DMS114 treated with DMSO at 0.1 percent for 48 hours (cell line): Measurements from ENCODE around the gene PLD4.

Experiments used
- DNase-seq: peaks from one replicate; lab custom pipeline; 2025; ENCODE audit not compliant: unreplicated experiment; lab: John Stamatoyannopoulos, UW

The PLD4 gene

DNA sequence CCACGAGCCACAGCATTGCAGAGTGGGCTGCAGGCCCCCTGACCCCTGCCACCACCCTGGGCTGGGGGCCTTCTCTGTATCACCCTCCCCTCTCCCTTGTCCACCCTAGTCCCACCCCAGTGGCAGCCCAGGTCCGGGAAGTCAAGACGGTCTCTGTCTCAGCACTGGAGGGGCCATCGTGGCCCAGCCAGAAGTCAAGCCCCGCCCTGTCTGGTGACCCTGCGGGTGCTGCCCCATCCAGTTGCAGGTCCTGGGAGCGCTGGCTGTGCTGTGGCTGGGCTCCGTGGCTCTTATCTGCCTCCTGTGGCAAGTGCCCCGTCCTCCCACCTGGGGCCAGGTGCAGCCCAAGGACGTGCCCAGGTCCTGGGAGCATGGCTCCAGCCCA lies 2.7 kb downstream of the PLD4 start:
- DNase-seq, result no peak

DNA sequence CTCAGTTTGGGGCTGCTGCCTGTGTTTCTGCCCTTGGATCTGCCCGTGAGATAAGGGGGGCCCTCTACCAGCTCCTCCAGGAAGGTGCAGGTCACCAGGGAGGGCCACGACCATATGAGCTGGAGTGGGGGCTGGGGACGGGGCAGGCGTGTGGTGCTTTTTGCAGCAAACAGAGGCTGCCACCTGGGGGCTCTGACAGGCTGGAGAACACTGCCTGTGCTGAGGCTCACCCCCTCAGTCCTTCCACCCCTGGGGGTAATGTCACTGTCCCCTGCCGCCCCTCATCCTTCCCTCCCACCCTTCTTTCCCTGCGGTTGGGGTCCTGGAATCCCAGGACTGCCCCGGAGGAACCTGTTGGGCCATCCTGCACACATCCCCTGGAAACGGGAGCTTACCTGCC lies 3.2 kb downstream of the PLD4 start:
- no peak for DNase-seq

DNA sequence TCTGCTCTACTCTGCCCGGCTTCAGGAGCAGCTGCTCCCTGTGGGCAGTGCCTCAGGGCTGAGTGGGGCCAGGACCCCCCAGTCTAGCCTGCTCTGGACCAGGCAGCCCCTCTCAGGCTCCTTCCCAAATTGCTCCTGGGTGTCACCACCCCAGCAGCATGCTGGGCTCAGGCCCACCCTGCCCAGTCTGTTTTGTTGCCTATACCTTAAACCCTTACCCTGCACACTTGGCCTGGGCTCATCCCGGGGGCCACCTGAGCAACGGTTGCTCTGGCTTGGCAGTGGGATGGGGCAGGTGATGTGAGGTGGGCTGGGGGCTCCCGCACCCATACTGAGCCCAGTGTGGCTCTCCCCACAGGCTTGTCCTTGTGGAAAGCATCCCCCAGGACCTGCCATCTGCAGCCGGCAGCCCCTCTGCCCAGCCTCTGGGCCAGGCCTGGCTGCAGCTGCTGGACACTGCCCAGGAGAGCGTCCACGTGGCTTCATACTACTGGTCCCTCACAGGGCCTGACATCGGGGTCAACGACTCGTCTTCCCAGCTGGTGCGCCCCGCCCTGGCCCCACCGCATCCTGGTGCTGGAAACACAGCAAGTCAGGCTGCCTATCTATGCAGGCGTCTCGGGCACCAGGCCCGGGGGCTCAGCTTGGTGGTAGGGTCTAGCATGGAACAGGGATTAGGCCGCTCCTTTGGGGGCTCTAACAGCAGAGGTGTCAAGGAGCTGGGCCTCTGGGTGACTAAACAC lies 3.9 kb downstream of the PLD4 start:
- no peak for DNase-seq

DNA sequence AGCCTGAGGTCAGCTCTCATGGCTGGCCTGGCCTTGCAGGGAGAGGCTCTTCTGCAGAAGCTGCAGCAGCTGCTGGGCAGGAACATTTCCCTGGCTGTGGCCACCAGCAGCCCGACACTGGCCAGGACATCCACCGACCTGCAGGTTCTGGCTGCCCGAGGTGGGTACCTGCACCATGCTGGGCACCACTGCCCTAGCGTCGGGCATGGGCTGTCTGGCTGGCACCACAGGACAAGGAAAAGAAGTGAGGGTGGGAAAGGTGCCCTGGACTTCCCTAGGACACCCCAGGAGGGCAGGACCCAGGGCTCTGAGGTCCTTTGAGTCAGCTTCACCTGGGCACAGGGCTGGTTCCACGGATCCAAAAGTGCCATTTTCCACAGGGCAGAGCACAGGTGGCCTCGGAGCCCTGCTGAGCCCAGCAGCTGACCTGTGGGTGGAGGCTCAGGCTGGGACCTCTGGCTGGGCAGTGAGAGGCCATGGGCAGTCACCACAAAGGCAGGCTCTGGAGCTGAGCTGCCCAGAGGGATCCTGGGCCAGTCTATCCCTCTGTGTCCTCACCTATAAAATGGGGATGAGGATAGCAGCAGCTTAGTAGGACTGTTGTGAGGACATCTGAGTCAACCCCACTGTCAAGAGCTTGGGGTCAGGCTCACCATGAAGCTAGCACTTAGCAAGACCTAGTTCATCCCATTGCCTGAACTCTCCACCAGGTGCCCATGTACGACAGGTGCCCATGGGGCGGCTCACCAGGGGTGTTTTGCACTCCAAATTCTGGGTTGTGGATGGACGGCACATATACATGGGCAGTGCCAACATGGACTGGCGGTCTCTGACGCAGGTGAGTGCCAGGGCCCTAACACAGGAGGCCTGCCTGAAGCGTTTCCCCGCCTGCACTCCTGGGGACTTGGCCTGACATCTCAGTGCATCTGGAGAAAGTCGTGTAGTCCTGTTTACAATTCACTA lies 4.9 kb downstream of the PLD4 start:
- DNase-seq, result no peak

DNA sequence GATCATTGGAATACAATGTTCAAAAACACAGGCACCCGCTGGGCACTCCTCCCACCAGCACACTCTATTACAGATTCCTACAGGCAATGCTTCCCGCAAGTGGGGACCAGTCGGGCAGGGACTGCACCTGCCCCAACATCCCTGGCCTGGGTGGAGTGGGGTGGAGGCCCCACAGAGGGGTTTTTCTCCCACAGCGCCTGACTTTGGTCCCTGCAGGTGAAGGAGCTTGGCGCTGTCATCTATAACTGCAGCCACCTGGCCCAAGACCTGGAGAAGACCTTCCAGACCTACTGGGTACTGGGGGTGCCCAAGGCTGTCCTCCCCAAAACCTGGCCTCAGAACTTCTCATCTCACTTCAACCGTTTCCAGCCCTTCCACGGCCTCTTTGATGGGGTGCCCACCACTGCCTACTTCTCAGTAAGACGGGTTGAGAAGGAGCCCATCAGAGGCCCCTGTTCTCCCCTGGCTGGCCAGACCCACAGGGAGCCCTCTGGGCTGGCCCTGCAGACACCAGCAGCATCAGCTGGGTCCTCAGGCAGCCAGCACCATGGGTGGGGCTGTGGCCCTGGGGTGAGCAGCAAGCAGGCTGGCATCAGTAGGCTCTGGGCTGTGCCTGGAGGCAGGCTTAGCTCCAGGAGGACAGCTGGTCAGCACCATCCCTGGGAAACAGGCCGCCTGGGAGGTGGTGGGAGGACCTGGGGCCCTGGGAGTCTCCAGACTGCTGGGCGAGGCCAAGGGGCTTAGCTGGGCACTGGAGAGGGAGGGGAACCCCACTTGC lies 6.0 kb downstream of the PLD4 start:
- no peak for DNase-seq

DNA sequence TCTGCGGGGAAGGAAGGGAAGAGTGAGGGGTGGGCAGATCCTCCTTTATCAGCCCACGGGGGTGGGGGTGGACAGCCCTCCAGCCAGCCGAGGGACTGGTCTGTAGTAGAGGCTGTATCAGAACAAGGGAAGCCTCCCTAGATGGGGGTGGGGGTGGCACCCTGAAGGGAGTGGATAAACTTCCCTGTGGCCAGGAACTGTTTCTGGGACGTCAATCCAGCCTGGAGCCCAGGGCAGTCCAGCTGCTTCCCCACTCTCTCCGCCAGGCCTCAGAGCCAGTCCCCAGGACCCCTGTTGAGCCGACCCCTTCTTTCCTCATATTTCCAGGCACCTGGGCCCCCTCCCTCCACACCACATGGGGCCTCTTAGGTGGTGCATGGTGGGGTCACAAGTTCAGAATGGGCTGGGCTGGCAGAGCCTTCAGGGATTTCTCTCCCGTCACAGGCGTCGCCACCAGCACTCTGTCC lies 6.7 kb downstream of the PLD4 start:
- DNase-seq, result no peak

DNA sequence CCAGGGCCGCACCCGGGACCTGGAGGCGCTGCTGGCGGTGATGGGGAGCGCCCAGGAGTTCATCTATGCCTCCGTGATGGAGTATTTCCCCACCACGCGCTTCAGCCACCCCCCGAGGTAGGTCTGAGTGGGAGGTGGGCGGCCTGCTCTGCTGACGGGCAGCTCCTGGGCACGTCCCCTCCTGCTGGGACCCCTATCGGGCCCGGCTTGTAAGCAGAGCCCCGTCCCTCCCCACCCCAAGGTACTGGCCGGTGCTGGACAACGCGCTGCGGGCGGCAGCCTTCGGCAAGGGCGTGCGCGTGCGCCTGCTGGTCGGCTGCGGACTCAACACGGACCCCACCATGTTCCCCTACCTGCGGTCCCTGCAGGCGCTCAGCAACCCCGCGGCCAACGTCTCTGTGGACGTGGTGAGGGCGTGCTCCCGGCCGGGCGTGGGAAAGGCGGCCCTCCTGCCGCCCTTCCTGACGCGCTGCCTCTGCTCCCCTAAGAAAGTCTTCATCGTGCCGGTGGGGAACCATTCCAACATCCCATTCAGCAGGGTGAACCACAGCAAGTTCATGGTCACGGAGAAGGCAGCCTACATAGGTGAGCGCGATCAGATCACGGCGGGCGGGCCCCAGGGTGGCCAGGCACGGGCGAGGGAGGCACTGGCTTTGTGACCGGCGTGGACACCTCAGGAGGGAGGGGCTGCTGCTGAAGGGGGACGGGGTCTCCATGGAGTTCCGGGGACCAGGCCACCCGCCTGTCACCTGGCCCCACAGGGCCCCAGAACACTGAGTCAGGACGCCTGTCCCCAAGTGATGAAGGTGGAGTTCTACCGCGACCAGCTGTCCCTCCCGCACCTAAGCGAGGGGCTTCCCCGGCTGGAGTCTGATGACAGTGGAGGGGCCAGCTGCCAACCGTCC lies 7.3 kb downstream of the PLD4 start:
- no peak for DNase-seq

DNA sequence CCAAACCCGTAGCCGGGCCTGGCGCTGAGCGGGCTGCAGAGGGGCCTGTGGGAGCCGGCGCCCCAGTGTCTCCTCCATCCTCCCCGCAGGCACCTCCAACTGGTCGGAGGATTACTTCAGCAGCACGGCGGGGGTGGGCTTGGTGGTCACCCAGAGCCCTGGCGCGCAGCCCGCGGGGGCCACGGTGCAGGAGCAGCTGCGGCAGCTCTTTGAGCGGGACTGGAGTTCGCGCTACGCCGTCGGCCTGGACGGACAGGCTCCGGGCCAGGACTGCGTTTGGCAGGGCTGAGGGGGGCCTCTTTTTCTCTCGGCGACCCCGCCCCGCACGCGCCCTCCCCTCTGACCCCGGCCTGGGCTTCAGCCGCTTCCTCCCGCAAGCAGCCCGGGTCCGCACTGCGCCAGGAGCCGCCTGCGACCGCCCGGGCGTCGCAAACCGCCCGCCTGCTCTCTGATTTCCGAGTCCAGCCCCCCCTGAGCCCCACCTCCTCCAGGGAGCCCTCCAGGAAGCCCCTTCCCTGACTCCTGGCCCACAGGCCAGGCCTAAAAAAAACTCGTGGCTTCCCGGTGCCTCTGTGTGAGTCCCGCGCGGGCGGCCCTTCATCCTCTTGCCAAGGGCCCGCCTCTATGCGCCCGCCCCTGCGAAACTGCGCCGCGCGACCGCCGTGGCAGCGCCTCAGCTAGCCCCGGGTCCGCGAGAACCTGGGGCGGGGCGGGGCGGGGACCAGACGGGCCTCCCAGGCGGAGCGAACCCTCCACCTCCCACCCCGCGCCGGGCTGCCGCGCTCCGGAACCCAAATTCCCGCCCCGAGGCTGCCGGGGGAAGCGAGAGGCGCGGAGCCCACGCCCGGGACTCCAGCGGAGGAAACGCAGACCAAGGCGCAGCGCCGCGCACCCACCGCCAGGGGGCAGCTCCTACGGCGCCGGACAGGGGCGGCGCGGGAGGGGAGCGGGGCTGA lies 8.3 kb downstream of the PLD4 start:
- DNase-seq, result peak; percentile 8

DNA sequence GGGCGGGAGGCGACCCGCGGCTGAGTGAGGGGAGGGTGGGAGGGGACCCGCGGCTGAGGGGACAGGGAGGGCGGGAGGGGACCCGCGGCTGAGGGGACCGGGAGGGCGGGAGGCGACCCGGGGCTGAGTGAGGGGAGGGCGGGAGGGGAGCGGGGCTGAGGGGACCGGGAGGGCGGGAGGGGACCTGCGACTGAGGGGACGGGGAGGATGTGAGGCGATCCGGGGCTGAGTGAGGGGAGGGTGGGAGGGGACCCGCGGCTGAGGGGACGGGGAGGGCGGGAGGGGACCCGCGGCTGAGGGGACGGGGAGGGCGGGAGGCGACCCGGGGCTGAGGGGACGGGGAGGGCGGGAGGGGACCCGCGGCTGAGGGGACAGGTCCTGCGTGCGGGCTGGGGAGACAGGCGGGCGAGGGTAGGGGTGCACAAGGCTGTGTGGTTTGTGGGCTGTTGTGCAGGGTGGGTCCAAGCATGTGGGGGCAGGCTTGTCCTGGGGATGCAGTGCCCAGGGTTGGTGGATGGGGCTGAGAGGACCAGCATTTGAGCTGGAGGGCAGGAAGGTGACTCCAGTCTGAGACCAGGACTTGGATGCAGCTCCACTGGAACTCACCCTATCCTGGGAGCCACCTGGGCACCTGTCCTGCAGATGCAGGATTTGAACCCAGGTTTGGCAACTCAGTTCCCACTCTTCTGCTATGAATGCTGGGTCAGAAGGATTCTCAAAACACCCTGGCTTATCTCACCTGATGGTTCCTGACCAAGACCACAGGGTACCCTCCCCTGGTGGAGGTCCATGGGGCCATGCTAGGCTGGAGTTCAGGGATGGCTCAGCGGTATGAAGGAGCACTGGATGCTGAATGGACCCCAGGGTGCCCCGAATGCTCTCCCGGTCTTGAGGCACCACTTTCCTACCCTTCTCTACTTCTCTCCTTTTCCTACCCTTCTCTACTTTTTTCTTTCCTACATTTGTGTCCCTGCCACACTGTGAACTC lies 9.4 kb downstream of the PLD4 start:
- no peak for DNase-seq

DNA sequence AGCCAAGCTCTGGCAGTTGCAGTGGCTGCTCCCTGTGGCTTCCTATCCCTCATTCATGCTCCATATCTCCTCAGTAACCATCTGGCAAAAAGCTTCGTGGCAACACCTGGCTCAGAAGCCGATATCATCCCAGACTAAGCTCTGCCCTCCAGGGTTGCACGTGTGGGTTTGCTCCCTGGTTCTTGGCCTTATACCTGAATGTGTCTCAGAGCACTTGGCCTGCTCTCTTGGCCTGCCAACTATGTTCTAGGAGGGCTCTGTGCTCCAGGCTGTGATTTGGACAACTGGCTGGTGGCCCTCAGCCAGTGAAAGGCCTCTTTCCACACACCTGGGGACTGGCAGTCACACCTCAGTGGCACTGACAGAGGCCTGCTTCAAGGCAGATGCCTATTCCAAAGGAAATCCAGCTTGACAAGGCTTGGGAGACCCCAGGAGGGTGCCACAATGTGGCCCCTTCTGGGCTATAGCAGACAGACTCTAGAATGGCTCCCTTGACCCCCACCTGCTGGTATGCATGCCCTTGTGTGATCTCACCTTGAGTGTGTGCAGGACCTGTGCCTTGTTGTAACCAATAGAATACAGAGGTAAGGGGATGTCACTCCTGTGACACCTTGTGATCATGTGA lies 10.5 kb downstream of the PLD4 start:
- DNase-seq, result no peak

DNA sequence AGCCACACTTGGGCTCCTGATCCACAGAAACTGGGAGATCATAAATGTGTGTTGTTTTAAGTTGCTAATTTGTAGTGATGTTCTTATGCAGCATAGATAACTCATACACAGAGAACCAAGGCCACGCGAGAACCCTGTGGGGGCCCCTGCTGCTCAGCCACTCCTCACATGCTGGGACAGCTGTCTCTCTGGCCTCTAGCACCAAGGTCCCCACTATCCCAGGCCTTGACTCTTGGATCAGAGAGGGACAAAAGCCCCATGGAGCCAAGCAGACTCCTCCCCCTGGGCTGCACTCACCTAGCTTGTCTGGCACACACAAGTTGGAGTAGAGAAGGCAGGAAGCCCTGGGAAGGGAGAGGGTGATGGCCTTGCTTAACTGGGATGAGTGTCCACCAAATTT lies 11.3 kb downstream of the PLD4 start:
- no peak for DNase-seq

DNA sequence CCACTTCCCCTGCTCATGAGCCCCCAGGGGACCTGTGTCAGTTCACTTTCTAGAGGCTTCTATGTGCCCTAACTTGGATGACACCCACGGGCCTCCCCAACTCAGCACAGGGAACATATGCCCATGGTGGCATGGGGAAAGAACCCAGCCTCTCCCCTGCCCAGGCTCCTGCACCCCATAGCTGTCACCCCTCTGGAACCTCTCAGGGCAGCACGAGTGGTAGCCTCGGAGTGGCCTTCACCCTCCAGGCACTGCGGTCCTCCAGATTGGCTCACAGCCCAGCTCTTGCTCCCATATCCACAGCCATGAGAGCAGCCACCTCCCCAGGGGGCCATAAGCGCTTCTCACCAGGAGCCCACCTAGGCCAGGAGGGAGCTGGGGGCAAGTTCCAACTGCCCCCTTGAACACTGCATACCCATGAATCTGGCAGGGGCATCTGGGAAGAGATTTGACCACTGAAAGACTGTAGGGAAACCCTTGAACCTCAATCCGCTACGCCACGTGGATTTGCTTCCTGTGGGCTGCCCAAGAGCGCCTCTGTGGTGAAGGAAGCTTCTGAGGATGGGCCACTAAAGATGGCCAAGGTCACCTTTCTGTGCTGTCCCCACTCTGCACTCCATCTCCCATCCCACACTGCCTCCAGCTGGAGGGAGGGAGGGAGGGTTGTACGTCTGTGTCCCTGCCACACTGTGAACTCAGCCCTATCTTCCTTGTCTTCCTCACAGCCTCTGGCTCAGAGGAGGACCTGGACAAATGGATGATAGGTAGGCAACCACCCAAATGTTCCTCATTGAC lies 11.9 kb downstream of the PLD4 start:
- DNase-seq, result no peak

DNA sequence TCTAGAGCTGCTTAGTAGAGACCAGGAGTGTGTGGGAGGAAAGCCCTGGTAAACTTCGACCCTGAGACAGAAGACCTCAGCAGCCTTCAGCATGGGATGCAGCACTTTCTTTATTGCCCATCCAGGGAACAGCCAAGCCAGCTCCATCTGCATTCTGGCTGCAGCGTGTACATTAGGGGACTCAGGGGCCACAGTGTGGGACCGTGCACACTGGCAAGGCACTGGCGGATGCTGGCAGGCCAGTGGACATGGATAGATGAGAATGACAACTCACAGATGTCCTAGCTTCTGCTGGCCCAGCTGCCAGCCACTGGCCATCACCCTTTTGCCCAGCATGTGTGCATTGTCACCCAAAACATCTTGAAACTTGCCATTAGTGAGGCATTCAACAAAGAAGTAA lies 12.5 kb downstream of the PLD4 start:
- no peak for DNase-seq

DNA sequence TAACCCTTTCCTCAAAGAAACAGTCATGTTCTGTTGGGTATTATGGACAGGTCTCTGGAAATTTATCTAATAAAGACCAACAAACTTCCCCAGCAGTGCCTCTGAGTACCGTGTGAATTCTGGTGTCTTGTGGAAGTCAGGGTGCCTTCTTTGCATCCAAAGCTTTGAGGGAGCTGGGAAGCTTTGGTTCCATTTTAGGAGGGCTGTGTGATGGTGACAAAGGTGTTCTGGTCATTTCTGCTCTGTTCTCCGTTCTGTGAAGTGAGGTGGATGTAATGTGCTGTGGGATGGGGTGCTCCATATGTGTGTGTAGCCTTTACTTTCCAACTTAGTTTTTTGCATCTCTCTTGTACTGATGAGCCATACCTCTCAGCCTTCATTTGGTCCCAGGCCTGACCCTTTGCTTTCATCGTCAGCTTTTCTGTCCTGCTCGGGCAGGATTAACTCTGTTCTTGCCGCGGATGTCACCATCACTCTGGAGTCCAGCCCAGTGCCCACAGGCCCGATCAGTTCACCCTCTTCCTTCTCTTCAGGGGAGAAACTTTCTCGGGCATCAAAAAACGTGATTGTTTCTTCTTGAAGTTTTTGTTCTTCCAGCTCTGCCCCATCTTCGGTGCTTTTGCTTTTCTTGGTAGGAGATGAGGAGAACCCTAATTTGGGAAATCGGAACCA lies 13.2 kb downstream of the PLD4 start:
- DNase-seq, result no peak

DNA sequence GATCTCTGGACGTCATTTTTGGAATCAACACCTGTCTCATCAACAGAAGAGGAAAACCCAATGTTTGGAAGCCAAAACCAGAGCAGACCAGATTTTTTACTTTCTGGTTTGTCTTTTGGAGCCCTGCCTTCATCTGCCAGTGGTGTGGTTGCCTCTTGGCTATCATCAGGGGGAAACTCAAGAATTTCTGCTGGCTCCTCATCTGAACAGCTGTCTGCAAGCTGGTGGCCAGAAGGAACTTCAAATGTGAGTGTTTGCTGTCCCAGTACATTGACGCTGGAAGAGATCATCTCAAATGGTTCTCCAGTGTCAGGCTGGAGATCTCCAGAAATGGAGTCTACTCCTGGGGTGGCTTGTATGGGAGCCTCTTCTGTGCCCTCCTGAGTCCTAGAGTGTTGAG lies 13.8 kb downstream of the PLD4 start:
- DNase-seq, result no peak

DNA sequence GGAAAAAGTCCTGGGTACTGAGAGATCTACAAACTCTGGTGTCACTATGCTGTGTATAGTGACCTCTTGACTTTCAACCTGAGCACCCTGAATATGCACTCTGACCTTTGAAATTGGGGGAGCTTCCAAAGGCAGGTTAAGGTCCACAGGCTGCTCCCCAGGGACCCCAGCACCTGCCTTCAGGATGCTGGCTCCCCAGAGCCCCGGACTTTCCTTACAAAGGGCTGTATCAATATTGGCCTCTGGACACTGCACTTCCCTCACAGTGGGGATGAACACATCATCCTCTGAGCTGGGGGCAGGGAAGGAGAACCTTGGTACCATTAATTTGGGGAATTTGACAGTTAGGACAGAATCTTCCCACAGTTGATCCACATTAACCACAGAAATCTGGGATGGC lies 14.3 kb downstream of the PLD4 start:
- no peak for DNase-seq
